HTERT RPE-1 (cell line): ENCODE measurements around the gene GALNT15.

Experiments
- in situ Hi-C: fragments of 300-500 bp; cut with MboI; formaldehyde crosslinking; loops from 4 replicates; pipeline ENCODE4 v1.14.3; 2020; ENCODE audit warnings: low sequenced_read_pairs

GALNT15 gene

GRCh38 chr3:16174389-16174788, at the start of gene GALNT15:
Gene GALNT15, plus strand, starts transcription at chr3:16174680. Its CDS starts 472 bp downstream, at chr3:16175152.
- in situ Hi-C loops, result no loop called here

GRCh38 chr3:16126634-16127033, 47.8 kb upstream of the GALNT15 start:
- in situ Hi-C loops, result no loop called here

GRCh38 chr3:16127249-16127648, 47.2 kb upstream of the GALNT15 start:
- in situ Hi-C loops, result no loop called here

- in situ Hi-C loops, result no loop called here
These were observed 44.4 kb upstream of the GALNT15 start for GRCh38 chr3:16130066-16130465.

- in situ Hi-C loops, result no loop called here
These were observed 42.3 kb upstream of the GALNT15 start for GRCh38 chr3:16132190-16132589.

GRCh38 chr3:16132928-16133327, 41.6 kb upstream of the GALNT15 start:
- in situ Hi-C loops, result no loop called here

GRCh38 chr3:16134173-16134928, 40.1 kb upstream of the GALNT15 start:
- in situ Hi-C loops, result no loop called here

GRCh38 chr3:16136055-16136454, 38.4 kb upstream of the GALNT15 start:
- in situ Hi-C loops, result no loop called here

- in situ Hi-C loops, result no loop called here
These were observed 37.4 kb upstream of the GALNT15 start for GRCh38 chr3:16137044-16137443.

GRCh38 chr3:16137977-16138376, 36.5 kb upstream of the GALNT15 start:
- in situ Hi-C loops, result no loop called here

- in situ Hi-C loops, result no loop called here
These were observed 34.2 kb upstream of the GALNT15 start for GRCh38 chr3:16140116-16140893.

GRCh38 chr3:16140894-16141285, 33.6 kb upstream of the GALNT15 start:
- in situ Hi-C loops, result no loop called here

GRCh38 chr3:16142350-16143025, 32.0 kb upstream of the GALNT15 start:
- in situ Hi-C loops, result no loop called here

- in situ Hi-C loops, result no loop called here
These were observed 30.5 kb upstream of the GALNT15 start for GRCh38 chr3:16143861-16144447.

- in situ Hi-C loops, result no loop called here
These were observed 29.3 kb upstream of the GALNT15 start for GRCh38 chr3:16145176-16145575.

GRCh38 chr3:16146015-16146730, 28.3 kb upstream of the GALNT15 start:
- in situ Hi-C loops, result no loop called here

GRCh38 chr3:16147220-16147994, 27.1 kb upstream of the GALNT15 start:
- in situ Hi-C loops, result no loop called here

- in situ Hi-C loops, result no loop called here
These were observed 26.3 kb upstream of the GALNT15 start for GRCh38 chr3:16148213-16148612.

- in situ Hi-C loops, result no loop called here
These were observed 25.7 kb upstream of the GALNT15 start for GRCh38 chr3:16148783-16149182.

- in situ Hi-C loops, result no loop called here
These were observed 24.2 kb upstream of the GALNT15 start for GRCh38 chr3:16150285-16150684.
